Lower lobe of right lung (tissue), 2 donors: Measurements from ENCODE around the gene IL17REL. TPM values are rescaled to one million over a fixed set of nuclear protein-coding genes. Genes with fewer than 3 reads are reported as not detected.
A peak's percentile ranks its signal among the peaks of the same experiment; 100 is the strongest.

Source experiments
- ATAC-seq, 2 donors: fragments of 200-7000 bp; cut with Tn5 transposase; one replicate each; pipeline ENCODE4 v1.9.1; 2020 to 2022; ENCODE audit warnings: mild to moderate bottlenecking in 2 of 2, moderate library complexity in 2 of 2
- DNase-seq: peaks from one replicate; pipeline ENCODE4 v3.0.0-alpha.2; 2020
- H3K27ac ChIP-seq: fragments of 200-600 bp; one replicate; pipeline ENCODE4 v1.8.0; 2022
- H3K27me3 ChIP-seq: fragments of 200-600 bp; one replicate; pipeline ENCODE4 v1.8.0; 2022; ENCODE audit warnings: low read depth
- H3K36me3 ChIP-seq: fragments of 200-600 bp; one replicate; pipeline ENCODE4 v1.8.0; 2022; ENCODE audit warnings: mild to moderate bottlenecking
- H3K4me1 ChIP-seq: fragments of 200-600 bp; one replicate; pipeline ENCODE4 v1.8.0; 2022
- H3K4me3 ChIP-seq: fragments of 200-600 bp; one replicate; pipeline ENCODE4 v1.8.0; 2022; ENCODE audit warnings: mild to moderate bottlenecking
- H3K9me3 ChIP-seq: fragments of 200-600 bp; one replicate; pipeline ENCODE4 v1.8.0; 2022
- intact Hi-C: fragments of 100-400 bp; cut with DNase I; formaldehyde crosslinking; loops from one replicate; pipeline ENCODE4 v1.11.0; 2022
- total RNA-seq: library from RNA; stranded (reverse); fragmentation: NEBNext Ultra II Directional; extraction: Animal tissue kit (Norgen Biotek cat#: 25700); gene quantifications from one replicate; pipeline ENCODE4 v1.2.1, GENCODE V29; 2021
- TF ChIP-seq, protein P1 (sequence below): fragments of 200-600 bp; IDR thresholded peaks from one replicate; pipeline ENCODE4 v1.8.0; 2022; ENCODE audit warnings: antibody characterized with exemption, mild to moderate bottlenecking
- donor health status: DM: no; HTN: yes; CAD: no; lungs with severe emphysema.

Gene IL17REL
- total RNA-seq, 1 donor from 2014 or later: 0.09 TPM

DNA sequence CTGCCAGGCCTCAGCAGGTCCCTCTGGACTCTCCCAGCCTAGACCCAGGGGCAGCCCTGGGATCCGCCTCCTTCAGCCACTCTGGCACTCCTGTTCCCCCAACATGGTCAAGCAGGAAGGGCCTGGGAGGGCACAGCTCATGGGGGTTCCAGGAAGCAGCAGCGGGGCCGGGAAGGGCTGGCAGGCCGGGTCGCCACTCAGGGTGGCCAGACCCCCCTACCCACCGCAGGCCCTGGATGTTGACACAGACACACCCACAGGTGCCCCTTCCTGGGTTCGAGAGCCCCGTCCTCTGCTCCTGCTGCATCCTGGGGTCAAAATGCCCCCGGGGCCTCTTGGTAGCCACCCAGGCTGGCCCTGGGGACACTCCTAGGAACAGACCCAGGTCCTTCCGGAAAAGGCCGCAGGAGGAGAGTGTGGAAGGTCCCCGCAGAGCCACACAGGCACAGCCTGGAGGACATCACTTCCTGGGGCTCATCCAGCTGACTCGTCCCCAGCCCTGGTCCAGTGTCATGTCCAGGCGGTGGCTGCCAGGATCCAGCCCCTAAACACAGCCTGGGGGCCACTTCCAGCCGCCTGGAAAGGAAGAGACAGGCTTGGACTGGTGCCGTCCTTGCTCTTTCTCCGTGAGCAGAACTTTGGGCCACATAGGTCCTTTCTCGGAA, 58.8 kb downstream of the IL17REL start:
- TF ChIP-seq, protein P1, sequence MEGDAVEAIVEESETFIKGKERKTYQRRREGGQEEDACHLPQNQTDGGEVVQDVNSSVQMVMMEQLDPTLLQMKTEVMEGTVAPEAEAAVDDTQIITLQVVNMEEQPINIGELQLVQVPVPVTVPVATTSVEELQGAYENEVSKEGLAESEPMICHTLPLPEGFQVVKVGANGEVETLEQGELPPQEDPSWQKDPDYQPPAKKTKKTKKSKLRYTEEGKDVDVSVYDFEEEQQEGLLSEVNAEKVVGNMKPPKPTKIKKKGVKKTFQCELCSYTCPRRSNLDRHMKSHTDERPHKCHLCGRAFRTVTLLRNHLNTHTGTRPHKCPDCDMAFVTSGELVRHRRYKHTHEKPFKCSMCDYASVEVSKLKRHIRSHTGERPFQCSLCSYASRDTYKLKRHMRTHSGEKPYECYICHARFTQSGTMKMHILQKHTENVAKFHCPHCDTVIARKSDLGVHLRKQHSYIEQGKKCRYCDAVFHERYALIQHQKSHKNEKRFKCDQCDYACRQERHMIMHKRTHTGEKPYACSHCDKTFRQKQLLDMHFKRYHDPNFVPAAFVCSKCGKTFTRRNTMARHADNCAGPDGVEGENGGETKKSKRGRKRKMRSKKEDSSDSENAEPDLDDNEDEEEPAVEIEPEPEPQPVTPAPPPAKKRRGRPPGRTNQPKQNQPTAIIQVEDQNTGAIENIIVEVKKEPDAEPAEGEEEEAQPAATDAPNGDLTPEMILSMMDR: no peak
- H3K27ac ChIP-seq: peak overlapping the region; percentile 91
- no peaks in the 10 kb centered on the region for H3K27me3 ChIP-seq

DNA sequence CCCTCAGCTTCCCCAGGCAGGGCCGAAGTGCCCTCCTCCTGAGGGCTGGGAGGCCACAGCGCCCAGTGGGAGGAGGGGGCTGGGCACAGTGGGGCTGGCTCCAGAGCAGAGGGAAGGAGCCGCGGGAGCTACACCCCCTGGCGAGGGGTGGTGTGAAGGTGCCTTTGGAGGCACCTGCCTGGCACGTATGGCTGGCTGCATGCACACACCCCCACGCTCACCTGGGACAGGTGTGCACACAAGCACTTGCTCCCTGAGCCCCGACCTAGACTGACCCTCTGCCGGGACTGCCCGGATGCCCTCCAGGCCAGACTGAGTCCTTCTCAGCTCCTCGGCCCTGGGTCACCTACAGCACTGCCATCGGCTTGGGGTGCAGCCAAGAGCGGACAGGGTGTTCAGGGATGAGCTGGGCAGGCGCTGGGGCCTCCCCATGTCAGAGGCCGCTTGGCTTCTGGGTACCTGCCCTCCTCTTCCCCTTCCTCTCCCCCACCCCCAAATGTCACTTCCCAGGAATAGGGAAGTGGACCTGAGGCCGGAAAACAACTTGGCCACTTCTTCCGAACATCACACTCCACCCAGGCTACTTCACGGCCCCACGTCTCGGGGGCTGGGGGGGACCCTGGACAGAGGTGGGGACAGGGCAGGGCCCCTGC, 59.4 kb downstream of the IL17REL start:
- Histone ChIP-seq H3K4me1 (peaks cover 66% of the 10 kb centered on the region), H3K9me3 (no peaks in the 10 kb centered on the region), H3K27ac (peak overlapping the region; percentile 91), H3K4me3 (peak overlapping the region; percentile 17), H3K36me3 (no peaks in the 10 kb centered on the region), H3K27me3 (no peaks in the 10 kb centered on the region)
- ATAC-seq: peak; percentile 0 to 1
- TF ChIP-seq, protein P1: peak; percentile 10
- intact Hi-C loops: no loop called here
- DNase-seq: peak; percentile 85

More for the DNA sequence above, 58.8 kb downstream of the IL17REL start:
- no peaks in the 10 kb centered on the region for H3K9me3 ChIP-seq
- ATAC-seq (peak in 1 of 2 donors; percentile 2), DNase-seq (no peak)
- peak overlapping the region; percentile 17 for H3K4me3 ChIP-seq
- intact Hi-C loops: no loop called here
- H3K4me1 ChIP-seq: peaks cover 72% of the 10 kb centered on the region
- H3K36me3 ChIP-seq: no peaks in the 10 kb centered on the region

DNA sequence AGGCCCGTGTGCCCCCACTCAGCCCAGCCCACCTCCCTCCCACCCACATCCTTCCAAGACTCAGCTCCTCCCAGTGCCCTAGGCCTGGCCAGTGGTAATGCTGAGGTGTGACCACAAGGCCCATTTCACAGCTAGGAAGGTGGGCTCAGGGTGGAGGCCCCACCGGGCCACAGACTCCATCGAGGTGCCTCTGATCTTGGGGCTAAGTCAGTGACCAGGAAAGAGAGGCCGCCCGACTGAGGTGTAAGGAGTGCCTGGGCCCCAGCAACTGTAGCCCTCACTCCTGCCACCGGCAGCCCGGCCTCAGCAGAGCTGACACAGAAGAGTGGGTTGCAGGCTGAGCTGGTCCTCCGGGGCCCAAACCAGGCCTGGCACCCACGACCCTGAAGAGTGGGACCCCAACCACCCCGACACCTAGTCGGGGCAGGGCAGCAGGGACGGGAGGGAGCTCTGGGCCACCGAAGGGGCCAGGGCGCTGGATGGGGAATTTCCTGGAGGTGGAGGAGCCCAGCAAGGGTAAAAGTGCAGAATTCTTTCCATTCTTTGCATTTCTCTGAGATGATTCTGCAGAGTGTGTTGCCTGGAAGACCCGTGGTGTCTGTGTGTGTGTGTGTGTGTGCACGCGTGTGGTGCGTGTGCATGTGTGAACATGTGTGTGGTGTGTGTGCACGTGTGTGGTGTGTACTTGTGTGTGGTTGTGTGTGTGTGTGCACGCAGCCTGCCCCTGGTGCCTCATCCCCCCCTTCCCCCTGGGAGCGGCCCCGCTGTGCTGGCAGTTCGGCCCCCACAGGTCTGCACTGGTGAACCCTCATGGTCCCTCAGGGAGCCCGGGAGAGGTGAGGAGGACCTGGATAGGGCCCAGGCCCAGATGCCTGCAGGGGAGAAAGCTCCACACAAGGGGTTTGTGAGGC, 60.3 kb downstream of the IL17REL start:
- TF ChIP-seq, protein P1: no peak

DNA sequence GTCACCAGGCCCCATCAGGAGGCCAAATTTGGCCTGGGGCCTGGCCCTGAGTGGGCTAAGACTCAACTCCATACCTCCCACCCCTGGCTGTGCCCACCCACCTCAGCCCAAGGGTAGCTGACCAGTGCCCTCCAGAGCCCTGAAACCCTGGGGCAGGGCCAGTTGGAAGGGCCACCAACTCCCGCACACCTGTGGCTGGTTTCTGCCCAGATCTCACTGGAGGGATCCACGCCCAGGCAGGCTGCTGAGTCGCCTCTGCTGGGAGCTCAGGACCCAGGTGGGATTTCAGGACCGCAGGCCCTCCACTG, 60.9 kb downstream of the IL17REL start:
- H3K9me3 ChIP-seq: no peaks in the 10 kb centered on the region
- H3K4me3 ChIP-seq: no peak overlapping the region
- no peak for ATAC-seq
- H3K36me3 ChIP-seq: no peaks in the 10 kb centered on the region
- TF ChIP-seq, protein P1: no peak
- DNase-seq: no peak
- peaks cover 60% of the 10 kb centered on the region for H3K4me1 ChIP-seq
- H3K27me3 ChIP-seq: no peaks in the 10 kb centered on the region
- peak overlapping the region; percentile 91 for H3K27ac ChIP-seq
- intact Hi-C loops: no loop called here

More for the DNA sequence above, 60.3 kb downstream of the IL17REL start:
- no peak overlapping the region for H3K4me3 ChIP-seq
- H3K9me3 ChIP-seq: no peaks in the 10 kb centered on the region
- peak overlapping the region; percentile 91 for H3K27ac ChIP-seq
- no peaks in the 10 kb centered on the region for H3K27me3 ChIP-seq
- intact Hi-C loops: no loop called here
- peaks cover 63% of the 10 kb centered on the region for H3K4me1 ChIP-seq
- no peaks in the 10 kb centered on the region for H3K36me3 ChIP-seq
- ATAC-seq (no peak), DNase-seq (no peak)

DNA sequence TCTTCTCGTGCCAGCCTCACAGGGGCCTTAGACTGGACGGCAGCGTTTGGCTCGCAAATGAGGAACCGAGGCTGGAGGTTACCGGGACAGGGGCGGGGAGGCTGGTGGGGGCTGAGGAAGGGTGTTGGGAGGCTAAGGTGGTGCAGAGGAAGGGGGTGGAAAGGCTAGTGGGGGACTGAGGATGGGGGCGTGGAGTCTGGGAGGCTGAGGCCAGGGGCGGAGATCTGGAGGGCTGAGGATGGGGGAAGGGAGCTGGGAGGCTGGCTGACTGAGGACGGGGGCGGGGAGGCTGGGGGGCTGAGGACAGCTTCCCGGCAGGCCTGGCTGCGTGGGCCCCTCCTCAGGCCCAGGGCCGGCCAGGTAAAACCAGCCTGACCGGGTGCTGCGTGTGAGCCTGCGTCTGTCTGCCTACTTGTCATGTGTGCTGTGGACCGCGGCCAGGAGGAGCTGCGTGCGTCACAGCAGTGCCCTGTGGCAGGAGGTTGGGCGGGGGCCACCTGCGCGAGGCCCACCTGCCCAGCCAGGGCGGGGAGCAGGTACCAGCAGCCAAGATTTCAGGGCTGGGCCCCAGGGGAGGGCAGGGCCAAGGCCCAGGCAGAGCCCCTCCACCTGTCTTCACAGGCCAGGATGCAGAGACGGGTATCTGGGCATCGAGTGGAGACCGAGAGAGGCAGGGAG, 61.4 kb downstream of the IL17REL start:
- DNase-seq: peak; percentile 97
- peak; percentile 62 to 67 for ATAC-seq
- TF ChIP-seq, protein P1: no peak
- Histone ChIP-seq H3K27ac (peak overlapping the region; percentile 94), H3K27me3 (no peaks in the 10 kb centered on the region), H3K36me3 (no peaks in the 10 kb centered on the region), H3K9me3 (no peaks in the 10 kb centered on the region), H3K4me3 (no peak overlapping the region), H3K4me1 (peaks cover 60% of the 10 kb centered on the region)
- intact Hi-C loops: no loop called here
